Measurements from ENCODE around the gene TRIP4. TPM values are rescaled to one million over a fixed set of nuclear protein-coding genes. Genes with fewer than 3 reads are reported as not detected.

The TRIP4 gene
- total and polyA plus RNA-seq, 12 donors = 5.6 to 56.7 (median 18.2) TPM

GRCh38 chr15:64464276-64465005 is 76.8 kb downstream of the TRIP4 start:
- no peak overlapping the region for H3K4me3 ChIP-seq
- intact Hi-C loops (cut with DNase I) = loop anchor here in 1 of 2 donors (10.0 kb wide), 1 partner anchor 200 kb away; no protein-coding TSS in a partner anchor
- H3K27me3 ChIP-seq = no peaks in the 10 kb centered on the region
- WGBS, 4 donors = 65 to 76% (median 67%) methylated on average over 3 of the region's 3 CpGs
- no peaks in the 10 kb centered on the region for H3K36me3 ChIP-seq (replicated peaks in 1 of 2)
- no peak overlapping the region for H3K27ac ChIP-seq
- TF ChIP-seq CTCF (IDR thresholded peaks at IDR 0.05) (no peak), POLR2A (IDR thresholded peaks at IDR 0.05) (no peak)
- no peaks in the 10 kb centered on the region for H3K9me3 ChIP-seq (replicated peaks in 1 of 3)
- DNase-seq = no peak
- peaks cover 34 to 67% of the 10 kb centered on the region in 2 donors for H3K4me1 ChIP-seq (replicated peaks in 1 of 2)

DNA sequence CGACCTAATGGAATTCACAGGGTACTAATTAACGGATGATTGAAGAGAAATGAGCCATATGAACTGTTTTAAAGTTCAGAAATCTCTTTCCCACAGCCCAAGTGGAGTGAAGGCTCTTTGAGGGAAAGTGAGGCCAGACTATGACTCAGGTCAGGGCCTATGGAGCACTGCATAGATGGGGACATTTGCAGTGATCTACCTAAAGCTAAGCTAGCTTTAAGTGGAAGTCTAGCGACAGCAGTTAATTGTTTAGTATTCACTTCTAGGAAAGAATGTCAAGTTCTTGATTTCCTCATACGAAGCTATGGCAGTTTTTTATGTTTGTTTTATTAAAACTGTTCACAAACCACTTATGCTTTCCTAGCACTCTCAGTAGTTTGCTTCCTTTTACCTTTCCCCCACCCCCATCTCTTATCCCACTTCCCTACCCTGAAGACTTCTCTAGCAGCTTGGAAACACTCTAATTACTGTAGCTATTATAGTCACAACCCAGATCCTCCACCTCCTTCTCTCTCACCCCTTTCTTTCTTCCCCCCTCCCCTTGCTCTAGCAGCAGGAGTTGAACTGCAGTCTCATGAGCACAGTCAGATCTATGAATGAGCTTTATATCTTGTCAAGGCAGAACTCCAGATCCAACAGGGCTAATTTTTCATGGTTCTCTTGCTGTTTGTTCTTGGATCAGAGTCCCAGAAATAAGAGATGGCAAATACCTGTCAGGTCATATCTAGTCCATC is 78.9 kb downstream of the TRIP4 start:
- TF ChIP-seq POLR2A (IDR thresholded peaks at IDR 0.05) = no peak
- no peak for TF ChIP-seq CTCF (IDR thresholded peaks at IDR 0.05)
- intact Hi-C loops (cut with DNase I) = loop anchor here in 1 of 2 donors (10.0 kb wide), 1 partner anchor 198 kb away; no protein-coding TSS in a partner anchor
- Histone ChIP-seq H3K36me3 (replicated peaks in 1 of 2) (no peaks in the 10 kb centered on the region), H3K4me1 (replicated peaks in 1 of 2) (peaks cover 33 to 58% of the 10 kb centered on the region in 2 donors), H3K27ac (no peak overlapping the region), H3K4me3 (no peak overlapping the region), H3K9me3 (replicated peaks in 1 of 3) (no peaks in the 10 kb centered on the region), H3K27me3 (no peaks in the 10 kb centered on the region)
- no peak for DNase-seq
- 68 to 80% (median 74%) methylated on average over 4 of the region's 4 CpGs for WGBS, 4 donors

GRCh38 chr15:64472161-64472560 is 84.5 kb downstream of the TRIP4 start:
- 88 to 98% (median 95%) methylated on average over 4 of the region's 4 CpGs for WGBS, 4 donors
- DNase-seq = no peak
- intact Hi-C loops (cut with DNase I) = no loop called here
- Histone ChIP-seq H3K9me3 (replicated peaks in 1 of 3) (no peaks in the 10 kb centered on the region), H3K36me3 (replicated peaks in 1 of 2) (no peaks in the 10 kb centered on the region), H3K4me1 (replicated peaks in 1 of 2) (peaks cover 0 to 4% of the 10 kb centered on the region in 2 donors), H3K4me3 (no peak overlapping the region), H3K27ac (no peak overlapping the region), H3K27me3 (no peaks in the 10 kb centered on the region)
- TF ChIP-seq POLR2A (IDR thresholded peaks at IDR 0.05) = no peak

DNA sequence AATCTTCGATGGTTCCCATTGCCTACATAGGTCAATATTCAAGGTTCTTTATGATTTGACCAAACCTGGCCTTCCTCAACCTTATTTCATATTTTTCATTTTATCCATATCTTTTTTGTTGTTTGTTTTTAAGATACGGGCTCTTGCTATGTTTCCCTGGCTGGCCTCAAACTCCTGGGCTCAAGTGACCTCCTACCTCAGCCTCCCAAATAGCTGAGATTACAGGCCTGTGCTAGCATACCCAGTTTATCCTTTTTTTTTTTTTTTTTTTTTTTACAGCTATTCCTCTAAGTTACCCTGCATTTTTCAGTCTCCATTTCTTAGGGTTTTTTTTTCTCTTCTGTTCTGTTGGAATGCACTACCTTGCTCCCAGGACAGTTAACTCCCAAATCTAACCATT is 87.2 kb downstream of the TRIP4 start:
- TF ChIP-seq POLR2A (IDR thresholded peaks at IDR 0.05) = no peak
- no peak for TF ChIP-seq CTCF (IDR thresholded peaks at IDR 0.05)
- WGBS, 4 donors = 83 to 92% (median 91%) methylated on average over 2 of the region's 2 CpGs
- Histone ChIP-seq H3K27me3 (no peaks in the 10 kb centered on the region), H3K4me1 (replicated peaks in 1 of 2) (peaks cover 0 to 10% of the 10 kb centered on the region in 2 donors), H3K27ac (no peak overlapping the region), H3K4me3 (no peak overlapping the region), H3K9me3 (replicated peaks in 1 of 3) (no peaks in the 10 kb centered on the region), H3K36me3 (replicated peaks in 1 of 2) (no peaks in the 10 kb centered on the region)
- no peak for DNase-seq
- intact Hi-C loops (cut with DNase I) = no loop called here

Measured in adrenal gland (tissue), 12 donors.